Effector memory CD8-positive, alpha-beta T cell (primary cell): ENCODE measurements around the gene SMG9.

ENCODE experiments used
- ATAC-seq: fragments of 150-1000 bp; cut with Tn5 transposase; replicated peaks from 2 replicates; pipeline ENCODE4 v1.10.0; 2021; ENCODE audit warnings: mild to moderate bottlenecking, moderate library complexity
- DNase-seq, 3 experiments: peaks; one replicate each; pipeline ENCODE4 v3.0.0; 2021
- H3K27ac Mint-ChIP-seq, 2 donors: one replicate each; pipeline ENCODE4 v1.8.0; 2022; ENCODE audit warnings: mild to moderate bottlenecking in 2 of 2, mixed read lengths in 2 of 2, moderate library complexity in 2 of 2
- H3K27me3 Mint-ChIP-seq, 2 donors: one replicate each; pipeline ENCODE4 v1.8.0; 2022; ENCODE audit warnings: mixed read lengths in 2 of 2
- H3K36me3 Mint-ChIP-seq: one replicate; pipeline ENCODE4 v1.8.0; 2022; ENCODE audit warnings: mild to moderate bottlenecking, moderate library complexity, mixed read lengths; ENCODE audit not compliant: insufficient read depth
- H3K4me1 Mint-ChIP-seq, 2 donors: one replicate each; pipeline ENCODE4 v1.8.0; 2022; ENCODE audit warnings: low read depth in 2 of 2, mixed read lengths in 2 of 2
- H3K4me3 Mint-ChIP-seq, 2 donors: one replicate each; pipeline ENCODE4 v1.8.0; 2022; ENCODE audit warnings: mild to moderate bottlenecking in 2 of 2, mixed read lengths in 2 of 2, moderate library complexity in 2 of 2
- H3K9me3 Mint-ChIP-seq, 2 donors: one replicate each; pipeline ENCODE4 v1.8.0; 2022; ENCODE audit warnings: mixed read lengths in 2 of 2

Gene SMG9

GRCh38 chr19:43762814-43763213 lies 8.1 kb upstream of the SMG9 start:
- Mint-ChIP-seq H3K36me3 (peaks cover 11% of the 10 kb centered on the region), H3K27me3 (no peaks in the 10 kb centered on the region), H3K4me3 (no peak overlapping the region)

GRCh38 chr19:43760941-43761340 lies 6.2 kb upstream of the SMG9 start:
- peaks cover 10% of the 10 kb centered on the region for H3K36me3 Mint-ChIP-seq
- no peak for DNase-seq
- H3K27ac Mint-ChIP-seq: no peak overlapping the region
- no peaks in the 10 kb centered on the region for H3K27me3 Mint-ChIP-seq
- no peak for ATAC-seq
- no peaks in the 10 kb centered on the region for H3K9me3 Mint-ChIP-seq
- H3K4me3 Mint-ChIP-seq: no peak overlapping the region
- peaks cover 23% of the 10 kb centered on the region in 2 donors for H3K4me1 Mint-ChIP-seq

More at GRCh38 chr19:43762814-43763213, 8.1 kb upstream of the SMG9 start:
- peak overlapping the region; percentile 29 to 35 for H3K27ac Mint-ChIP-seq
- H3K9me3 Mint-ChIP-seq: no peaks in the 10 kb centered on the region
- peaks cover 35 to 36% of the 10 kb centered on the region in 2 donors for H3K4me1 Mint-ChIP-seq
- ATAC-seq (no peak), DNase-seq (no peak)

- no peak overlapping the region for H3K4me3 Mint-ChIP-seq
- DNase-seq: no peak
- no peak for ATAC-seq
- no peaks in the 10 kb centered on the region for H3K27me3 Mint-ChIP-seq
- H3K9me3 Mint-ChIP-seq: no peaks in the 10 kb centered on the region
- H3K36me3 Mint-ChIP-seq: peaks cover 15% of the 10 kb centered on the region
- peaks cover 19 to 21% of the 10 kb centered on the region in 2 donors for H3K4me1 Mint-ChIP-seq
- no peak overlapping the region for H3K27ac Mint-ChIP-seq
Measured at GRCh38 chr19:43759515-43759914, 4.8 kb upstream of the SMG9 start.

- ATAC-seq (peak; percentile 31), DNase-seq (peak; percentile 68 to 71 (median 70))
- Mint-ChIP-seq H3K4me3 (peak overlapping the region; percentile 96), H3K36me3 (peaks cover 25% of the 10 kb centered on the region), H3K27me3 (no peaks in the 10 kb centered on the region), H3K27ac (peak overlapping the region; percentile 99), H3K9me3 (no peaks in the 10 kb centered on the region), H3K4me1 (peaks cover 31 to 42% of the 10 kb centered on the region in 2 donors)
Measured at GRCh38 chr19:43755256-43755801, 567 bp upstream of the SMG9 start.

GRCh38 chr19:43754253-43754502 lies 584 bp downstream of the SMG9 start:
- Mint-ChIP-seq H3K36me3 (peaks cover 29% of the 10 kb centered on the region), H3K9me3 (no peaks in the 10 kb centered on the region), H3K4me1 (peaks cover 31 to 45% of the 10 kb centered on the region in 2 donors), H3K4me3 (peak overlapping the region; percentile 96), H3K27ac (peak overlapping the region; percentile 99), H3K27me3 (no peaks in the 10 kb centered on the region)
- ATAC-seq (peak; percentile 34), DNase-seq (no peak)

GRCh38 chr19:43752287-43752875 lies 2.4 kb downstream of the SMG9 start:
- H3K36me3 Mint-ChIP-seq: peaks cover 31% of the 10 kb centered on the region
- no peaks in the 10 kb centered on the region for H3K9me3 Mint-ChIP-seq
- DNase-seq (no peak), ATAC-seq (no peak)
- peaks cover 36 to 50% of the 10 kb centered on the region in 2 donors for H3K4me1 Mint-ChIP-seq
- H3K27ac Mint-ChIP-seq: peak overlapping the region in 1 of 2 donors; percentile 99
- H3K27me3 Mint-ChIP-seq: no peaks in the 10 kb centered on the region
- peak overlapping the region in 1 of 2 donors; percentile 27 for H3K4me3 Mint-ChIP-seq

GRCh38 chr19:43751466-43752220 lies 3.1 kb downstream of the SMG9 start:
- Mint-ChIP-seq H3K4me1 (peaks cover 36 to 50% of the 10 kb centered on the region in 2 donors), H3K9me3 (no peaks in the 10 kb centered on the region), H3K27ac (peak overlapping the region; percentile 12 to 99), H3K36me3 (peaks cover 39% of the 10 kb centered on the region), H3K27me3 (no peaks in the 10 kb centered on the region), H3K4me3 (no peak overlapping the region)
- DNase-seq (no peak), ATAC-seq (no peak)

GRCh38 chr19:43749898-43750297 lies 4.9 kb downstream of the SMG9 start:
- Mint-ChIP-seq H3K36me3 (peaks cover 42% of the 10 kb centered on the region), H3K9me3 (no peaks in the 10 kb centered on the region), H3K27ac (peak overlapping the region in 1 of 2 donors; percentile 42), H3K4me1 (peaks cover 27 to 42% of the 10 kb centered on the region in 2 donors), H3K27me3 (no peaks in the 10 kb centered on the region), H3K4me3 (no peak overlapping the region)
- DNase-seq: no peak
- no peak for ATAC-seq

- Mint-ChIP-seq H3K36me3 (peaks cover 38% of the 10 kb centered on the region), H3K9me3 (no peaks in the 10 kb centered on the region), H3K27ac (peak overlapping the region in 1 of 2 donors; percentile 33), H3K27me3 (no peaks in the 10 kb centered on the region), H3K4me3 (no peak overlapping the region), H3K4me1 (peaks cover 22 to 35% of the 10 kb centered on the region in 2 donors)
- no peak for ATAC-seq
- DNase-seq: no peak
Measured at GRCh38 chr19:43749152-43749551, 5.6 kb downstream of the SMG9 start.

GRCh38 chr19:43748685-43749084 lies 6.1 kb downstream of the SMG9 start:
- DNase-seq (no peak), ATAC-seq (no peak)
- Mint-ChIP-seq H3K4me3 (no peak overlapping the region), H3K27ac (peak overlapping the region; percentile 33 to 90), H3K4me1 (peaks cover 18 to 33% of the 10 kb centered on the region in 2 donors), H3K9me3 (no peaks in the 10 kb centered on the region), H3K36me3 (peaks cover 39% of the 10 kb centered on the region), H3K27me3 (no peaks in the 10 kb centered on the region)

- Mint-ChIP-seq H3K9me3 (no peaks in the 10 kb centered on the region), H3K27me3 (no peaks in the 10 kb centered on the region), H3K4me3 (peak overlapping the region in 1 of 2 donors; percentile 51), H3K4me1 (peaks cover 17 to 28% of the 10 kb centered on the region in 2 donors), H3K36me3 (peaks cover 44% of the 10 kb centered on the region), H3K27ac (peak overlapping the region; percentile 75 to 90)
- DNase-seq: no peak
- no peak for ATAC-seq
Measured at GRCh38 chr19:43748205-43748594, 6.6 kb downstream of the SMG9 start.

GRCh38 chr19:43747557-43748204 lies 7.1 kb downstream of the SMG9 start:
- no peaks in the 10 kb centered on the region for H3K9me3 Mint-ChIP-seq
- no peak for DNase-seq
- H3K4me1 Mint-ChIP-seq: peaks cover 13 to 23% of the 10 kb centered on the region in 2 donors
- H3K27ac Mint-ChIP-seq: peak overlapping the region; percentile 75 to 90
- H3K36me3 Mint-ChIP-seq: peaks cover 49% of the 10 kb centered on the region
- no peak for ATAC-seq
- peak overlapping the region in 1 of 2 donors; percentile 51 for H3K4me3 Mint-ChIP-seq
- no peaks in the 10 kb centered on the region for H3K27me3 Mint-ChIP-seq

GRCh38 chr19:43743059-43743458 lies 11.7 kb downstream of the SMG9 start:
- Mint-ChIP-seq H3K4me3 (no peak overlapping the region), H3K9me3 (no peaks in the 10 kb centered on the region), H3K27me3 (no peaks in the 10 kb centered on the region), H3K4me1 (peaks cover 7 to 16% of the 10 kb centered on the region in 2 donors), H3K36me3 (peaks cover 67% of the 10 kb centered on the region), H3K27ac (no peak overlapping the region)
- DNase-seq (no peak), ATAC-seq (no peak)
